SK-N-SH (cell line): ENCODE data around the gene ARL14. TPM values are rescaled to one million over a fixed set of nuclear protein-coding genes. Genes with fewer than 3 reads are reported as not detected.
A peak's percentile ranks its signal among the peaks of the same experiment; 100 is the strongest.

Source experiments
- CTCF ChIA-PET: fragments of 300-600, 350-600 bp; formaldehyde crosslinking; extraction: SDS; loops from one replicate; lab custom pipeline; 2021; lab: Yijun Ruan, JAX
- POLR2A ChIA-PET: fragments of 350-600 bp; sonication (Branson Sonifier 250); formaldehyde crosslinking; extraction: SDS; loops from one replicate; lab custom pipeline; 2020; ENCODE audit warnings: antibody characterized with exemption, inconsistent platforms; lab: Yijun Ruan, JAX
- DNase-seq: peaks from one replicate; pipeline ENCODE4 v3.0.0; 2012
- H2AFZ ChIP-seq: fragments of 200-600 bp; sonication (generic); 2 replicates; pipeline ENCODE4 v1.8.1; 2016; ENCODE audit warnings: antibody characterized with exemption, mild to moderate bottlenecking, low read depth
- H3F3A ChIP-seq: fragments of 200-600 bp; sonication (generic); replicated peaks from 2 replicates; pipeline ENCODE3; 2016; ENCODE audit warnings: antibody characterized with exemption, mild to moderate bottlenecking; ENCODE audit not compliant: insufficient read depth
- H3K27ac ChIP-seq, 2 experiments: fragments of 200-500 bp in 1 of 2; fragments of 200-600 bp in 1 of 2; sonication (Bioruptor generic) in 1 of 2; sonication (generic), shearing (Covaris generic) in 1 of 2; 2 replicates each; pipeline versions ENCODE4 v1.5.1 to v1.6.1; 2014 to 2016; ENCODE audit warnings: low read depth in 2 of 2, inconsistent platforms in 1 of 2, low read length in 1 of 2, mild to moderate bottlenecking in 1 of 2, mixed read lengths in 1 of 2
- H3K27me3 ChIP-seq: fragments of 200-600 bp; sonication (generic), shearing (Covaris generic); 2 replicates; pipeline ENCODE4 v1.6.1; 2016; ENCODE audit warnings: mixed run types; ENCODE audit not compliant: insufficient read depth
- H3K36me3 ChIP-seq, 2 experiments: fragments of 200-500 bp in 1 of 2; fragments of 200-600 bp in 1 of 2; sonication (Bioruptor generic) in 1 of 2; sonication (generic) in 1 of 2; replicated peaks in 1 of 2; 2 replicates each; pipeline versions ENCODE3 to v1.5.1; 2014 to 2016; ENCODE audit warnings: low read length in 1 of 2, mild to moderate bottlenecking in 1 of 2; ENCODE audit not compliant: insufficient read depth in 2 of 2, control insufficient read depth in 1 of 2
- H3K4me1 ChIP-seq, 2 experiments: fragments of 200-500 bp in 1 of 2; fragments of 200-600 bp in 1 of 2; sonication (Bioruptor generic) in 1 of 2; sonication (generic), shearing (Covaris generic) in 1 of 2; 2 replicates each; pipeline versions ENCODE4 v1.5.1 to v1.6.1; 2014 to 2016; ENCODE audit warnings: low read depth in 1 of 2, low read length in 1 of 2, mixed run types in 1 of 2; ENCODE audit not compliant: insufficient read depth in 2 of 2, control insufficient read depth in 1 of 2
- H3K4me2 ChIP-seq: fragments of 200-600 bp; sonication (generic), shearing (Covaris generic); 2 replicates; pipeline ENCODE4 v1.6.1; 2017; ENCODE audit warnings: mixed run types
- H3K4me3 ChIP-seq, 2 experiments: fragments of 200-500 bp in 1 of 2; fragments of 200-600 bp in 1 of 2; sonication (Bioruptor generic) in 1 of 2; sonication (generic), shearing (Covaris generic) in 1 of 2; 2 replicates each; pipeline versions ENCODE4 v1.5.1 to v1.8.1; 2014 to 2016; ENCODE audit warnings: low read depth in 2 of 2, inconsistent platforms in 1 of 2, low read length in 1 of 2, mild to moderate bottlenecking in 1 of 2, mixed read lengths in 1 of 2, moderate library complexity in 1 of 2
- H3K79me2 ChIP-seq: fragments of 200-600 bp; sonication (generic); 2 replicates; pipeline ENCODE4 v1.8.1; 2017; ENCODE audit warnings: mild to moderate bottlenecking; ENCODE audit not compliant: insufficient read depth
- H3K9ac ChIP-seq: fragments of 200-600 bp; sonication (generic); 2 replicates; pipeline ENCODE4 v1.6.1; 2017; ENCODE audit warnings: mixed run types
- H3K9me2 ChIP-seq: fragments of 200-600 bp; sonication (generic); 2 replicates; pipeline ENCODE4 v1.6.1; 2017; ENCODE audit warnings: mixed run types
- H3K9me3 ChIP-seq: fragments of 200-600 bp; sonication (generic); 2 replicates; pipeline ENCODE4 v1.6.1; 2017; ENCODE audit warnings: mixed run types, mild to moderate bottlenecking, moderate library complexity
- H4K20me1 ChIP-seq: fragments of 200-600 bp; sonication (generic); 2 replicates; pipeline ENCODE4 v1.6.1; 2017; ENCODE audit warnings: mild to moderate bottlenecking, mixed run types; ENCODE audit not compliant: insufficient read depth
- EP300 ChIP-seq, 2 experiments: IDR thresholded peaks; 2 replicates each; pipeline versions ENCODE4 v1.4.0 to v1.6.1; 2012; ENCODE audit warnings: borderline replicate concordance in 1 of 2, low read depth in 1 of 2, low read length in 1 of 2
- FOXJ3 ChIP-seq: sonication (generic); formaldehyde crosslinking; IDR thresholded peaks from 2 replicates; pipeline ENCODE4 v1.5.1; 2020; ENCODE audit warnings: mild to moderate bottlenecking, missing genetic modification reagents
- FOXM1 ChIP-seq: IDR thresholded peaks from 2 replicates; pipeline ENCODE4 v1.4.0; 2012; ENCODE audit warnings: low read depth, mild to moderate bottlenecking
- GABPA ChIP-seq: IDR thresholded peaks from 2 replicates; pipeline ENCODE4 v1.4.0; 2012; ENCODE audit warnings: low read depth, mild to moderate bottlenecking
- GATA2 ChIP-seq: sonication (generic); formaldehyde crosslinking; IDR thresholded peaks from 2 replicates; pipeline ENCODE4 v1.5.0; 2020; ENCODE audit warnings: mild to moderate bottlenecking, missing genetic modification reagents
- JUND ChIP-seq: IDR thresholded peaks from 2 replicates; pipeline ENCODE4 v1.4.0; 2012
- MEF2A ChIP-seq: IDR thresholded peaks from 2 replicates; pipeline ENCODE4 v1.4.0; 2012; ENCODE audit warnings: low read depth, borderline replicate concordance
- NFIC ChIP-seq: IDR thresholded peaks from 2 replicates; pipeline ENCODE4 v1.4.0; 2012; ENCODE audit warnings: borderline replicate concordance
- NRF1 ChIP-seq: IDR thresholded peaks from 2 replicates; pipeline ENCODE4 v1.6.1; 2012; ENCODE audit warnings: low read depth, mild to moderate bottlenecking, low read length
- RAD21 ChIP-seq: IDR thresholded peaks from 2 replicates; pipeline ENCODE4 v1.6.1; 2012; ENCODE audit warnings: mild to moderate bottlenecking, low read length
- SIN3A ChIP-seq: IDR thresholded peaks from 2 replicates; pipeline ENCODE4 v1.6.1; 2012; ENCODE audit warnings: low read depth, mild to moderate bottlenecking, low read length, moderate library complexity, borderline replicate concordance
- SMC3 ChIP-seq: IDR thresholded peaks from 2 replicates; pipeline ENCODE4 v1.6.1; 2012; ENCODE audit warnings: low read depth, low read length, improper control_type of control experiment
- TAF1 ChIP-seq: IDR thresholded peaks from 2 replicates; pipeline ENCODE4 v1.6.1; 2012; ENCODE audit warnings: low read depth, mild to moderate bottlenecking, low read length, moderate library complexity, borderline replicate concordance
- WGBS: methylation state at CpG from one replicate; pipeline ENCODE4 v1.1.6; 2017; ENCODE audit warnings: low lambda C conversion rate; 5-methylcytosine and 5-hydroxymethylcytosine counted together
- polyA plus RNA-seq, 3 experiments: library from polyadenylated mRNA; depleted of rRNA; stranded (reverse); fragments of >200 nt; gene quantifications; 2 replicates each; pipeline ENCODE4 v1.2.3, GENCODE V29; 2012
- TF ChIP-seq, protein P1 (sequence below): IDR thresholded peaks from 2 replicates; pipeline ENCODE4 v1.6.1; 2012; ENCODE audit warnings: mild to moderate bottlenecking, low read depth, low read length, moderate library complexity
- TF ChIP-seq, protein P2 (sequence below): fragments of 150-350 bp; IDR thresholded peaks from 2 replicates; pipeline ENCODE4 v1.6.1; 2016; ENCODE audit warnings: mild to moderate bottlenecking, low read depth, low read length
- TF ChIP-seq, protein P3 (sequence below): IDR thresholded peaks from 2 replicates; pipeline ENCODE4 v1.4.0; 2012; ENCODE audit warnings: low read depth, borderline replicate concordance
- TF ChIP-seq, protein P4 (sequence below): fragments of 200-600 bp; sonication (generic); IDR thresholded peaks from 2 replicates; pipeline ENCODE4 v1.6.1; 2017; ENCODE audit warnings: antibody characterized with exemption, mild to moderate bottlenecking, moderate library complexity

The ARL14 gene
- polyA plus RNA-seq, 1 of the 3 experiments (the other 2 are of a cell fraction), result not detected

DNA sequence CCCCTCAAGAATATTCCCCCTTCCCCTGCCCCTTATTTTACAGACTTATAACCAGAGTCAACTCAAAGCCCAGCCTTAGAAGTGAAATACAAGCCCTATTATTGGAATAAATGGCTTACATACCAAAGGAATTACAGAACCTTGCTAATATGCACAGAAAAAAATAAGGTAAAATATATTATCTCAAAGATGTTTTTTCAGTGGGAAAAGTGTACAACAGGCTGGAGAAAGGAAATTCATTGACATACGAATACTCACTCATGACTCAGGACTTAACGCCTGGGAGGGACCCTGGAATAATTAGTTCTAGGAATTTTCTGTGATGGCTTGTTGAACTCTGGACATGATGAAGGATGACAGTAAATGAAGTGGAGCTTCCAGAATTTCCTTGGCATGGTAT is 27.0 kb downstream of the ARL14 start:
- H3F3A ChIP-seq, result no peaks in the 10 kb centered on the region
- no peak for TF ChIP-seq GATA2 (CRISPR knock-in tag)
- TF ChIP-seq, all 33 proteins: peak for 0
- no peak overlapping the region for H2AFZ ChIP-seq
- ChIA-PET CTCF (interaction anchor here (0.6 to 2.2 kb wide), 4 partner anchors 10 to 1777 kb away, joined by 3 to 6 read pairs (median 5); no protein-coding TSS in a partner anchor), POLR2A (no interaction called here)
- H3K9me3 ChIP-seq, result no peaks in the 10 kb centered on the region
- no peak for DNase-seq
- H3K4me3 ChIP-seq, result no peak overlapping the region
- no peaks in the 10 kb centered on the region for H4K20me1 ChIP-seq
- no peaks in the 10 kb centered on the region for H3K4me1 ChIP-seq
- H3K27ac ChIP-seq, result no peak overlapping the region
- H3K9ac ChIP-seq, result no peak overlapping the region
- H3K27me3 ChIP-seq, result no peaks in the 10 kb centered on the region
- no peaks in the 10 kb centered on the region for H3K36me3 ChIP-seq
- H3K9me2 ChIP-seq, result no peaks in the 10 kb centered on the region
- 52% methylated on average over 2 of the region's 2 CpGs for WGBS
- H3K4me2 ChIP-seq, result no peak overlapping the region
- H3K79me2 ChIP-seq, result no peaks in the 10 kb centered on the region

DNA sequence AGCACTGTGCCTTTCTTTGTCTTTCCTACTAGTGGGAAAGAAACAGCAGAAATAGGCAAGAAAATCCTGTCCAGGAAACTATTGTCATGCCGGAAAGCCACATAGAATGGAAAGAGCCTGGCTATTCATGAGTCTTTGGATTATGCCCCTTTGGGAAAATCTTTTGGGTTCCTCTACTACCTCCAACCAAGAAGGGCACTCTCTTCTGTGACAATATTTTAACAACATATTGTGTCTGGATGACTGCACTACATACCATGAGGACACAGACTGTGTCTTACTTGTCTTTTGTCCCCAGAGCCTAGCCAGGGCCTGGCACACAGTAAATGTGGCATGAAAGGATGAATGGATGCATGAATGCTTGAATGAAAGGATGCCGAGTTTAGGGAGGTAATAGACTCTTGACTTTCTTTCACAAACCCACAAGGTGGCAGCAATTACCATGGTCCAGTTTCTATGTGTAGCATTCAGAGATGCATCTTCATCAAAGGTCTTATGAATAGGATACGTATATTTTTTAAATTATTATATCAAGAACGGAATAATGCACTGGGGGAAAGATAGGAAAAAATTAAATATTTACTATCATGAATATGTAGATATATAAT is 30.3 kb downstream of the ARL14 start:
- no peaks in the 10 kb centered on the region for H4K20me1 ChIP-seq
- H3F3A ChIP-seq, result no peaks in the 10 kb centered on the region
- ChIA-PET POLR2A (no interaction called here), CTCF (interaction anchor here (0.6 to 3.6 kb wide), 10 partner anchors 10 to 713 kb away, joined by 3 to 34 read pairs (median 4); no protein-coding TSS in a partner anchor)
- no peak overlapping the region for H3K9ac ChIP-seq
- H3K9me2 ChIP-seq, result no peaks in the 10 kb centered on the region
- no peaks in the 10 kb centered on the region for H3K27me3 ChIP-seq
- no peak for TF ChIP-seq NRF1
- TF ChIP-seq GABPA, result no peak
- TF ChIP-seq, protein P1, sequence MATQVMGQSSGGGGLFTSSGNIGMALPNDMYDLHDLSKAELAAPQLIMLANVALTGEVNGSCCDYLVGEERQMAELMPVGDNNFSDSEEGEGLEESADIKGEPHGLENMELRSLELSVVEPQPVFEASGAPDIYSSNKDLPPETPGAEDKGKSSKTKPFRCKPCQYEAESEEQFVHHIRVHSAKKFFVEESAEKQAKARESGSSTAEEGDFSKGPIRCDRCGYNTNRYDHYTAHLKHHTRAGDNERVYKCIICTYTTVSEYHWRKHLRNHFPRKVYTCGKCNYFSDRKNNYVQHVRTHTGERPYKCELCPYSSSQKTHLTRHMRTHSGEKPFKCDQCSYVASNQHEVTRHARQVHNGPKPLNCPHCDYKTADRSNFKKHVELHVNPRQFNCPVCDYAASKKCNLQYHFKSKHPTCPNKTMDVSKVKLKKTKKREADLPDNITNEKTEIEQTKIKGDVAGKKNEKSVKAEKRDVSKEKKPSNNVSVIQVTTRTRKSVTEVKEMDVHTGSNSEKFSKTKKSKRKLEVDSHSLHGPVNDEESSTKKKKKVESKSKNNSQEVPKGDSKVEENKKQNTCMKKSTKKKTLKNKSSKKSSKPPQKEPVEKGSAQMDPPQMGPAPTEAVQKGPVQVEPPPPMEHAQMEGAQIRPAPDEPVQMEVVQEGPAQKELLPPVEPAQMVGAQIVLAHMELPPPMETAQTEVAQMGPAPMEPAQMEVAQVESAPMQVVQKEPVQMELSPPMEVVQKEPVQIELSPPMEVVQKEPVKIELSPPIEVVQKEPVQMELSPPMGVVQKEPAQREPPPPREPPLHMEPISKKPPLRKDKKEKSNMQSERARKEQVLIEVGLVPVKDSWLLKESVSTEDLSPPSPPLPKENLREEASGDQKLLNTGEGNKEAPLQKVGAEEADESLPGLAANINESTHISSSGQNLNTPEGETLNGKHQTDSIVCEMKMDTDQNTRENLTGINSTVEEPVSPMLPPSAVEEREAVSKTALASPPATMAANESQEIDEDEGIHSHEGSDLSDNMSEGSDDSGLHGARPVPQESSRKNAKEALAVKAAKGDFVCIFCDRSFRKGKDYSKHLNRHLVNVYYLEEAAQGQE, result no peak
- TF ChIP-seq SIN3A, result no peak
- TF ChIP-seq EP300 (IDR thresholded peaks at IDR 0.05; ENCODE audit: borderline replicate concordance in 1 of 2, low read depth in 1 of 2, low read length in 1 of 2), result no peak
- peak; percentile 91 for TF ChIP-seq RAD21
- TF ChIP-seq FOXJ3, result no peak
- no peak for TF ChIP-seq NFIC
- TF ChIP-seq, protein P2, sequence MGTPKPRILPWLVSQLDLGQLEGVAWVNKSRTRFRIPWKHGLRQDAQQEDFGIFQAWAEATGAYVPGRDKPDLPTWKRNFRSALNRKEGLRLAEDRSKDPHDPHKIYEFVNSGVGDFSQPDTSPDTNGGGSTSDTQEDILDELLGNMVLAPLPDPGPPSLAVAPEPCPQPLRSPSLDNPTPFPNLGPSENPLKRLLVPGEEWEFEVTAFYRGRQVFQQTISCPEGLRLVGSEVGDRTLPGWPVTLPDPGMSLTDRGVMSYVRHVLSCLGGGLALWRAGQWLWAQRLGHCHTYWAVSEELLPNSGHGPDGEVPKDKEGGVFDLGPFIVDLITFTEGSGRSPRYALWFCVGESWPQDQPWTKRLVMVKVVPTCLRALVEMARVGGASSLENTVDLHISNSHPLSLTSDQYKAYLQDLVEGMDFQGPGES, result no peak
- no peak for TF ChIP-seq TAF1
- TF ChIP-seq, protein P3, sequence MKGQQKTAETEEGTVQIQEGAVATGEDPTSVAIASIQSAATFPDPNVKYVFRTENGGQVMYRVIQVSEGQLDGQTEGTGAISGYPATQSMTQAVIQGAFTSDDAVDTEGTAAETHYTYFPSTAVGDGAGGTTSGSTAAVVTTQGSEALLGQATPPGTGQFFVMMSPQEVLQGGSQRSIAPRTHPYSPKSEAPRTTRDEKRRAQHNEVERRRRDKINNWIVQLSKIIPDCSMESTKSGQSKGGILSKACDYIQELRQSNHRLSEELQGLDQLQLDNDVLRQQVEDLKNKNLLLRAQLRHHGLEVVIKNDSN, result no peak
- no peak for TF ChIP-seq MEF2A
- no peak for TF ChIP-seq FOXM1
- TF ChIP-seq, protein P4, sequence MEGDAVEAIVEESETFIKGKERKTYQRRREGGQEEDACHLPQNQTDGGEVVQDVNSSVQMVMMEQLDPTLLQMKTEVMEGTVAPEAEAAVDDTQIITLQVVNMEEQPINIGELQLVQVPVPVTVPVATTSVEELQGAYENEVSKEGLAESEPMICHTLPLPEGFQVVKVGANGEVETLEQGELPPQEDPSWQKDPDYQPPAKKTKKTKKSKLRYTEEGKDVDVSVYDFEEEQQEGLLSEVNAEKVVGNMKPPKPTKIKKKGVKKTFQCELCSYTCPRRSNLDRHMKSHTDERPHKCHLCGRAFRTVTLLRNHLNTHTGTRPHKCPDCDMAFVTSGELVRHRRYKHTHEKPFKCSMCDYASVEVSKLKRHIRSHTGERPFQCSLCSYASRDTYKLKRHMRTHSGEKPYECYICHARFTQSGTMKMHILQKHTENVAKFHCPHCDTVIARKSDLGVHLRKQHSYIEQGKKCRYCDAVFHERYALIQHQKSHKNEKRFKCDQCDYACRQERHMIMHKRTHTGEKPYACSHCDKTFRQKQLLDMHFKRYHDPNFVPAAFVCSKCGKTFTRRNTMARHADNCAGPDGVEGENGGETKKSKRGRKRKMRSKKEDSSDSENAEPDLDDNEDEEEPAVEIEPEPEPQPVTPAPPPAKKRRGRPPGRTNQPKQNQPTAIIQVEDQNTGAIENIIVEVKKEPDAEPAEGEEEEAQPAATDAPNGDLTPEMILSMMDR, result peak; percentile 59
- TF ChIP-seq JUND, result no peak
- peak; percentile 83 for TF ChIP-seq SMC3
- no peaks in the 10 kb centered on the region for H3K36me3 ChIP-seq
- no peaks in the 10 kb centered on the region for H3K79me2 ChIP-seq
- no peak overlapping the region; a peak in 1 of 4 replicates for H3K4me3 ChIP-seq
- H3K4me2 ChIP-seq, result no peak overlapping the region
- WGBS, result 17% methylated on average over 4 of the region's 4 CpGs
- no peaks in the 10 kb centered on the region for H3K4me1 ChIP-seq
- no peaks in the 10 kb centered on the region for H3K9me3 ChIP-seq
- no peak overlapping the region for H2AFZ ChIP-seq
- no peak overlapping the region for H3K27ac ChIP-seq
- DNase-seq, result peak; percentile 53
